Psoas muscle (tissue), 8 donors: Measurements from ENCODE around the gene RBKS. TPM values are rescaled to one million over a fixed set of nuclear protein-coding genes. Genes with fewer than 3 reads are reported as not detected.
"Not testable (repeated sequence)": the region's sequence is repeated elsewhere in the genome, so short reads cannot be mapped to it uniquely, and the experiment has no call there.

ENCODE experiments used
- ATAC-seq, 4 donors: fragments of 200-7000 bp; cut with Tn5 transposase; one replicate each; pipeline ENCODE4 v1.9.1; 2020; ENCODE audit warnings: moderate library complexity in 3 of 4, mild to moderate bottlenecking in 2 of 4
- DNase-seq, 2 donors: peaks; one replicate each; pipeline ENCODE4 v3.0.0-alpha.2; 2020
- H3K27ac ChIP-seq: fragments of 200-600 bp; one replicate; pipeline ENCODE4 v1.8.0; 2022
- H3K27me3 ChIP-seq, 3 donors: fragments of 200-600 bp in 1 of 3; one replicate each; pipeline versions ENCODE4 v1.6.1 to v1.8.0; 2013 to 2022; ENCODE audit warnings: low read length in 2 of 3, mild to moderate bottlenecking in 2 of 3, moderate library complexity in 1 of 3; ENCODE audit not compliant: insufficient read depth in 3 of 3
- H3K36me3 ChIP-seq, 2 donors: fragments of 200-600 bp in 1 of 2; one replicate each; pipeline versions ENCODE4 v1.6.1 to v1.8.0; 2013 to 2022; ENCODE audit warnings: low read depth in 1 of 2, mild to moderate bottlenecking in 1 of 2, moderate library complexity in 1 of 2; ENCODE audit not compliant: insufficient read depth in 1 of 2
- H3K4me1 ChIP-seq: fragments of 200-600 bp; one replicate; pipeline ENCODE4 v1.8.0; 2022
- H3K4me3 ChIP-seq: fragments of 200-600 bp; one replicate; pipeline ENCODE4 v1.8.0; 2022; ENCODE audit warnings: mild to moderate bottlenecking
- H3K9me3 ChIP-seq: fragments of 200-600 bp; one replicate; pipeline ENCODE4 v1.8.0; 2022
- CTCF ChIP-seq: fragments of 200-600 bp; IDR thresholded peaks from one replicate; pipeline ENCODE4 v1.8.0; 2022; ENCODE audit warnings: antibody characterized with exemption
- WGBS, 3 donors: extraction: QIAGEN DNeasy Blood & Tissue Kit; methylation state at CpG; one replicate each; pipeline versions ENCODE4 v1.1.6 to v1.1.7; 2013; 5-methylcytosine and 5-hydroxymethylcytosine counted together
- intact Hi-C, 2 donors: fragments of 100-400 bp; cut with DNase I; formaldehyde crosslinking; loops; one replicate each; pipeline versions ENCODE4 v1.11.0 to v1.14.2; 2022
- polyA plus RNA-seq, 3 donors: library from polyadenylated mRNA; stranded (reverse); fragments of 200-250 nt; gene quantifications; one replicate each; pipeline ENCODE4 v1.2.3, GENCODE V29; 2013
- total RNA-seq, 4 donors: library from RNA; stranded (reverse); fragmentation: NEBNext Ultra II Directional in 2 of 4; extraction: Animal tissue kit (Norgen Biotek cat#: 25700) in 2 of 4; gene quantifications; one replicate each; pipeline versions ENCODE4 v1.2.1 to v1.2.4, GENCODE V29; 2021 to 2023
- donor health status: healthy with polysubstance abuse.
- donor health status: DM: no; HTN: no; CAD: no; lungs with moderate emphysema.
- donor health status: Bipolar disorder and iron deficiency.
- donor health status: healthy.
- donor health status: DM: yes; HTN: yes; CAD: no.
- donor health status: DM: no; HTN: no; CAD: no.
- donor health status: DM: no; HTN: no; CAD: no.
- donor health status: DM: yes; HTN: yes; CAD: no.

RBKS gene
- total and polyA plus RNA-seq, 7 donors, result 3.5 to 7.3 (median 4.1) TPM

GRCh38 chr2:27870724-27871123 is 19.5 kb downstream of the RBKS start:
- Histone ChIP-seq H3K4me3 (no peak overlapping the region), H3K36me3 (no peaks in the 10 kb centered on the region), H3K9me3 (no peaks in the 10 kb centered on the region), H3K4me1 (no peaks in the 10 kb centered on the region), H3K27me3 (no peaks in the 10 kb centered on the region), H3K27ac (no peak overlapping the region)
- no peak for TF ChIP-seq CTCF
- ATAC-seq, result no peak
- DNase-seq, result no peak
- WGBS, 3 donors, result 87 to 96% (median 87%) methylated on average over 3 of the region's 3 CpGs
- intact Hi-C loops, result no loop called here

- Histone ChIP-seq H3K27me3 (no peaks in the 10 kb centered on the region), H3K4me3 (no peak overlapping the region), H3K4me1 (no peaks in the 10 kb centered on the region), H3K36me3 (no peaks in the 10 kb centered on the region), H3K27ac (no peak overlapping the region), H3K9me3 (no peaks in the 10 kb centered on the region)
- ATAC-seq, result no peak
- 87 to 91% (median 88%) methylated on average over 6 of the region's 6 CpGs for WGBS, 3 donors
- TF ChIP-seq CTCF, result no peak
- intact Hi-C loops, result no loop called here
- DNase-seq, result no peak
Measured at GRCh38 chr2:27869763-27870162, 20.4 kb downstream of the RBKS start.

- Histone ChIP-seq H3K4me1 (no peaks in the 10 kb centered on the region), H3K36me3 (no peaks in the 10 kb centered on the region), H3K4me3 (no peak overlapping the region), H3K27me3 (no peaks in the 10 kb centered on the region), H3K27ac (no peak overlapping the region), H3K9me3 (no peaks in the 10 kb centered on the region)
- ATAC-seq (no peak), DNase-seq (no peak)
- TF ChIP-seq CTCF, result no peak
- 78 to 81% (median 79%) methylated on average over 1 of the region's 1 CpG for WGBS, 3 donors
- intact Hi-C loops, result no loop called here
Measured at GRCh38 chr2:27866237-27866636, 23.9 kb downstream of the RBKS start.

GRCh38 chr2:27863955-27864354 is 26.2 kb downstream of the RBKS start:
- H3K4me1 ChIP-seq, intact Hi-C loops, H3K9me3 ChIP-seq, H3K27me3 ChIP-seq, H3K36me3 ChIP-seq, H3K4me3 ChIP-seq, ATAC-seq, DNase-seq, H3K27ac ChIP-seq: not testable (repeated sequence)
- WGBS, 3 donors, result 93 to 96% (median 95%) methylated on average over 5 of the region's 5 CpGs

GRCh38 chr2:27863146-27863545 is 27.0 kb downstream of the RBKS start:
- Histone ChIP-seq H3K27ac (no peak overlapping the region), H3K4me3 (no peak overlapping the region), H3K4me1 (no peaks in the 10 kb centered on the region), H3K9me3 (no peaks in the 10 kb centered on the region), H3K36me3 (no peaks in the 10 kb centered on the region), H3K27me3 (no peaks in the 10 kb centered on the region)
- ATAC-seq (no peak), DNase-seq (no peak)
- TF ChIP-seq CTCF, result no peak
- intact Hi-C loops, result no loop called here
- WGBS, 3 donors, result 50 to 54% (median 54%) methylated on average over 1 of the region's 1 CpG
